ENCODE measurements around the gene SPN.
"Not testable (repeated sequence)": the region's sequence is repeated elsewhere in the genome, so short reads cannot be mapped to it uniquely, and the experiment has no call there.

DNA sequence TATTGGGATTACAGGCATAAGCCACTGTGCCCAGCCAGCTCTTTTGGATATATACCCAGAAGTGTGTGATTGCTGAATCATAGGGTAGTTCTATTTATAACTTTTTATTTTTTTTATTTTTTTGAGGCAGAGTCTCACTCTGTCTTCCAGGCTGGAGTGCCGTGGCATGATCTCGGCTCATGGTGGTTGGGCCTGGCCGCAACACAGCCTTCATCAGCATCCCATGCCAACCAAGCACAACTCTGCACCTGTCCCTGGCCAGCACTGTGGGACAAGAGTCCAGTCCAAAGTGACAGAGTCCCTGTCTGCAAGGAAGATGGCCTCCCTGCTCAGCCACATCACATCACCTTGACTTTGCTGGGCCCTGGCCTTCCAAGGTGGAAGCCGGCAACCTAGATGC, 37.9 kb upstream of the SPN start:
- TF ChIP-seq, protein P1, sequence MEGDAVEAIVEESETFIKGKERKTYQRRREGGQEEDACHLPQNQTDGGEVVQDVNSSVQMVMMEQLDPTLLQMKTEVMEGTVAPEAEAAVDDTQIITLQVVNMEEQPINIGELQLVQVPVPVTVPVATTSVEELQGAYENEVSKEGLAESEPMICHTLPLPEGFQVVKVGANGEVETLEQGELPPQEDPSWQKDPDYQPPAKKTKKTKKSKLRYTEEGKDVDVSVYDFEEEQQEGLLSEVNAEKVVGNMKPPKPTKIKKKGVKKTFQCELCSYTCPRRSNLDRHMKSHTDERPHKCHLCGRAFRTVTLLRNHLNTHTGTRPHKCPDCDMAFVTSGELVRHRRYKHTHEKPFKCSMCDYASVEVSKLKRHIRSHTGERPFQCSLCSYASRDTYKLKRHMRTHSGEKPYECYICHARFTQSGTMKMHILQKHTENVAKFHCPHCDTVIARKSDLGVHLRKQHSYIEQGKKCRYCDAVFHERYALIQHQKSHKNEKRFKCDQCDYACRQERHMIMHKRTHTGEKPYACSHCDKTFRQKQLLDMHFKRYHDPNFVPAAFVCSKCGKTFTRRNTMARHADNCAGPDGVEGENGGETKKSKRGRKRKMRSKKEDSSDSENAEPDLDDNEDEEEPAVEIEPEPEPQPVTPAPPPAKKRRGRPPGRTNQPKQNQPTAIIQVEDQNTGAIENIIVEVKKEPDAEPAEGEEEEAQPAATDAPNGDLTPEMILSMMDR (IDR thresholded peaks at IDR 0.05; ENCODE audit: low read length) = not testable (repeated sequence)
- TF ChIP-seq EZH2phosphoT487 (IDR thresholded peaks at IDR 0.05; ENCODE audit: low read length) = not testable (repeated sequence)
